Neural crest cell (in vitro differentiated cells): ENCODE data around the gene PODN. TPM values are rescaled to one million over a fixed set of nuclear protein-coding genes. Genes with fewer than 3 reads are reported as not detected.

ENCODE experiments used
- DNase-seq: peaks from one replicate; pipeline ENCODE4 v3.0.0; 2021; ENCODE audit warnings: low read depth, mixed read lengths, low spot score
- H3K27ac Mint-ChIP-seq: one replicate; pipeline ENCODE4 v1.8.0; 2021; ENCODE audit warnings: mild to moderate bottlenecking, mixed read lengths; ENCODE audit not compliant: unreplicated experiment
- H3K27me3 Mint-ChIP-seq: 2 replicates; pipeline ENCODE4 v1.8.0; 2021; ENCODE audit warnings: low read depth, mild to moderate bottlenecking, mixed read lengths
- H3K36me3 Mint-ChIP-seq: 2 replicates; pipeline ENCODE4 v1.8.0; 2021; ENCODE audit warnings: low read depth, mild to moderate bottlenecking, mixed read lengths
- H3K4me1 Mint-ChIP-seq: 2 replicates; pipeline ENCODE4 v1.8.0; 2021; ENCODE audit warnings: mixed read lengths
- H3K4me3 Mint-ChIP-seq: one replicate; pipeline ENCODE4 v1.8.0; 2021; ENCODE audit warnings: mild to moderate bottlenecking, mixed read lengths
- H3K9me3 Mint-ChIP-seq: 2 replicates; pipeline ENCODE4 v1.8.0; 2021; ENCODE audit warnings: mixed read lengths
- CTCF ChIP-seq: fragments of 200-600 bp; sonication (generic); conservative IDR thresholded peaks from 2 replicates; pipeline ENCODE4 v1.5.0; 2021; ENCODE audit warnings: antibody characterized with exemption, mild to moderate bottlenecking
- total RNA-seq: library from RNA; stranded (reverse); gene quantifications from 2 replicates; pipeline ENCODE4 v1.2.1, GENCODE V29; 2021

The PODN gene
- total RNA-seq, 1 donor from 2014 or later: 0.65 TPM

DNA sequence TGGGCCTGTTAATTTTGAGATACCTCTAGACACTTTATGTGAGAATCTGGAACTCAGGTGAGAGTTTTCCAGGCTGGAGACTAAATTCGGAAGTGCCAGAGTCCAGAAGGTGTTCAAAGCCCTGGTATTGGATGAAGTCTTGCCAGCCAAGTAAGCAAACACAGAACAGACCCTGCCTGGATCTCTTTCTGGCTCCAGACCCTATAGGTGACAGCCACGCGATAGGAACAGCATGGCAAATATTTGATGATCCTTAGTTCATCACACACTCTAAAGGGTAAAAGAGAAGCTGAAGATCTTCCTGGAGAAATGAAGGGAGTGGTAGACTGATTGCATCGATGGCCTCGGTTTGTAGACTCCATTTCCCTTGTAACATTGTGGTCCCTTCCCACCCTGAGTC lies 49.7 kb downstream of the PODN start:
- no peaks in the 10 kb centered on the region for H3K9me3 Mint-ChIP-seq
- H3K36me3 Mint-ChIP-seq: no peaks in the 10 kb centered on the region
- H3K4me1 Mint-ChIP-seq: peaks cover 24% of the 10 kb centered on the region
- H3K4me3 Mint-ChIP-seq: no peak overlapping the region
- no peaks in the 10 kb centered on the region for H3K27me3 Mint-ChIP-seq
- no peak for TF ChIP-seq CTCF
- H3K27ac Mint-ChIP-seq: no peak overlapping the region
- DNase-seq: no peak

DNA sequence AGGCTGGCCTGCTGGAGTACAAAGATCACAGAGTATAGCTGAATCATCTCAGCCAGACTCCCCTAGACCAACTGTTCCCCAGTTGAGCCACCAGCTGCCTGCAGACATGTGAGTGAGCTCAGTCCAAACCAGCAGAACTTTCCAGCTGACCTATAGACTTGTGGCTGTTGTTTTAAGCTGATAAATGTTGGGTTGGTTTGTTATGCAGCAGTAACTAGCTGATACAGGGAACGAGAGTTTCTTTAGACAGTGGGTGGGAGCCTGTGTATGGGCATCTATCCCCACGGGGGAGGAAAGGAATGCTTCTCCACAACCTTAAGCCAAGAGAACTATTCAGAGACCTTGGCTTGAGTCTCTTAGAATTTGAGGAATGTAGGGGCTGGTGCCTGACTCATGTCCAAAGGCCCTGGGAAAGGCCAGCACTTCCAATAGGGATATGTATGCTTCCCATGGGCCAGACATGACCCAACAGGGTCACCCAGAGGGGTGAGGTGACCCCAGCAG lies 50.3 kb downstream of the PODN start:
- Mint-ChIP-seq H3K27ac (no peak overlapping the region), H3K27me3 (no peaks in the 10 kb centered on the region), H3K4me3 (no peak overlapping the region), H3K9me3 (no peaks in the 10 kb centered on the region), H3K4me1 (peaks cover 22% of the 10 kb centered on the region), H3K36me3 (no peaks in the 10 kb centered on the region)
- TF ChIP-seq CTCF: no peak
- no peak for DNase-seq

- TF ChIP-seq CTCF: no peak
- Mint-ChIP-seq H3K27me3 (no peaks in the 10 kb centered on the region), H3K27ac (no peak overlapping the region), H3K4me3 (no peak overlapping the region), H3K36me3 (no peaks in the 10 kb centered on the region), H3K4me1 (peaks cover 19% of the 10 kb centered on the region), H3K9me3 (no peaks in the 10 kb centered on the region)
- DNase-seq: no peak
Measured at GRCh38 chr1:53112861-53113260, 50.8 kb downstream of the PODN start.

DNA sequence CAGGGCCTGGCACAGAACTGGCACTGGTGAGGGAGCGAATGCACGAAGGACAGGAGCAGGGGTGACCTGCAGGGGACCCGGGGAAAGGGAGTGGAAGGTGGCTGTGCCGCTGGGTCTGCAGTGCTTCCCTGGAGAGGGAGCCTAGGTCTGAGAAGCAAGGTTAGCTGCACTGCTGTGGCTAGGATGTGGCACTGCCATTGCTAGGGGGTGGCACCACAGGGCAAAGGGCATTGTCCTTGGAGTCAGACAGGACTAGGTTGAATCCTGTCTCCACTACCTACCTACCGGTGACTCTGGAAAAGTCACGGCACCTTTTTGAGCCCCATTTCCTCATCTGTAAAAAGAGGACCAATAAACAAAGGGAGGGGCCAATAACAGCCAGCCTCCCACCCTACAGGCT lies 52.1 kb downstream of the PODN start:
- no peak overlapping the region for H3K27ac Mint-ChIP-seq
- H3K36me3 Mint-ChIP-seq: no peaks in the 10 kb centered on the region
- H3K4me1 Mint-ChIP-seq: peaks cover 16% of the 10 kb centered on the region
- TF ChIP-seq CTCF: no peak
- no peaks in the 10 kb centered on the region for H3K27me3 Mint-ChIP-seq
- DNase-seq: no peak
- no peak overlapping the region for H3K4me3 Mint-ChIP-seq
- no peaks in the 10 kb centered on the region for H3K9me3 Mint-ChIP-seq

- Mint-ChIP-seq H3K27me3 (no peaks in the 10 kb centered on the region), H3K4me1 (peaks cover 16% of the 10 kb centered on the region), H3K36me3 (no peaks in the 10 kb centered on the region), H3K4me3 (no peak overlapping the region), H3K9me3 (no peaks in the 10 kb centered on the region), H3K27ac (peak overlapping the region; percentile 35)
- DNase-seq: no peak
- no peak for TF ChIP-seq CTCF
Measured at GRCh38 chr1:53114581-53115400, 52.8 kb downstream of the PODN start.
